K562 (cell line): Measurements from ENCODE around the gene MCRS1. TPM values are rescaled to one million over a fixed set of nuclear protein-coding genes. Genes with fewer than 3 reads are reported as not detected.
A peak's percentile ranks its signal among the peaks of the same experiment; 100 is the strongest.

Experiments
- CBX5 ChIP-seq: IDR thresholded peaks from 2 replicates; pipeline ENCODE4 v1.6.1; 2014; ENCODE audit warnings: low read depth, borderline replicate concordance
- EP300 ChIP-seq: IDR thresholded peaks from 2 replicates; pipeline ENCODE4 v1.6.1; 2012; ENCODE audit warnings: low read length, improper control_type of control experiment
- GTF2F1 ChIP-seq: IDR thresholded peaks from 2 replicates; pipeline ENCODE4 v1.6.1; 2011; ENCODE audit warnings: low read depth, low read length, improper control_type of control experiment
- HNRNPLL ChIP-seq: fragments of 200-400 bp; formaldehyde crosslinking; IDR thresholded peaks from 2 replicates; pipeline ENCODE4 v1.6.1; 2017; ENCODE audit warnings: low read length, low read depth, mild to moderate bottlenecking; ENCODE audit not compliant: poor library complexity, severe bottlenecking
- HNRNPUL1 ChIP-seq: fragments of 200-400 bp; formaldehyde crosslinking; IDR thresholded peaks from 2 replicates; pipeline ENCODE4 v1.6.1; 2017; ENCODE audit warnings: low read length
- HSF4 ChIP-seq: fragments of 250-450 bp; sonication (Bioruptor Pico); IDR thresholded peaks from 2 replicates; pipeline ENCODE4 v2.1.2; 2022; ENCODE audit warnings: mild to moderate bottlenecking, moderate library complexity, borderline replicate concordance
- KLF1 ChIP-seq: fragments of 450-650 bp; IDR thresholded peaks from 2 replicates; pipeline ENCODE4 v1.6.1; 2016; ENCODE audit warnings: missing genetic modification characterization, missing compliant biosample characterization
- NEUROD1 ChIP-seq: fragments of 150-350 bp; IDR thresholded peaks from 2 replicates; pipeline ENCODE4 v1.6.1; 2014; ENCODE audit warnings: borderline replicate concordance, low read length, low read depth; ENCODE audit not compliant: partially characterized antibody
- PHTF2 ChIP-seq: fragments of 250-450 bp; sonication (Bioruptor Pico); IDR thresholded peaks from 2 replicates; pipeline ENCODE4 v1.5.0; 2021; ENCODE audit warnings: mild to moderate bottlenecking
- PPARD ChIP-seq: fragments of 250-450 bp; sonication (Bioruptor Pico); IDR thresholded peaks from 2 replicates; pipeline ENCODE4 v1.8.0; 2022; ENCODE audit warnings: inconsistent platforms, mild to moderate bottlenecking, moderate library complexity
- PRPF4 ChIP-seq: fragments of 200-400 bp; formaldehyde crosslinking; IDR thresholded peaks from one replicate; pipeline ENCODE4 v1.6.1; 2017; ENCODE audit warnings: low read length, low read depth, mild to moderate bottlenecking; ENCODE audit not compliant: insufficient read depth, poor library complexity, severe bottlenecking
- PTBP1 ChIP-seq: fragments of 200-400 bp; formaldehyde crosslinking; IDR thresholded peaks from 2 replicates; pipeline ENCODE4 v1.6.1; 2017; ENCODE audit warnings: low read depth, low read length
- RFX1 ChIP-seq: fragments of 450-650 bp; IDR thresholded peaks from 2 replicates; pipeline ENCODE4 v1.6.1; 2016; ENCODE audit warnings: mild to moderate bottlenecking, moderate library complexity
- STAT5A ChIP-seq: IDR thresholded peaks from 2 replicates; pipeline ENCODE4 v1.6.1; 2012; ENCODE audit warnings: low read length, inconsistent platforms, borderline replicate concordance
- ZNF77 ChIP-seq: fragments of 250-450 bp; sonication (Bioruptor Pico); IDR thresholded peaks from 2 replicates; pipeline ENCODE4 v1.5.0; 2020
- polyA plus RNA-seq, 8 experiments: library from polyadenylated mRNA; depleted of rRNA in 4 of 8; stranded (reverse) in 5 of 8; unstranded in 3 of 8; fragments of >200 nt; fragmentation: Nextera tagmentation in 2 of 8; fragmentation: Illumina TruSeq in 1 of 8; extraction: Ambion mirVana in 2 of 8; extraction: Trizol in 1 of 8; gene quantifications; 2 replicates each; pipeline versions ENCODE4 v1.2.1 to v1.2.3, GENCODE V29; 2011 to 2014; ENCODE audit warnings: inconsistent platforms in 1 of 8, missing spikeins in 1 of 8
- total RNA-seq, 7 experiments: library from RNA; depleted of rRNA in 6 of 7; stranded (reverse); fragments of >200 nt in 6 of 7; fragmentation: Illumina TruSeq in 2 of 7; extraction: Trizol in 2 of 7; gene quantifications; 2 replicates each; pipeline versions ENCODE4 v1.2.1 to v1.2.3, GENCODE V29; 2011 to 2021; ENCODE audit warnings: low replicate concordance in 1 of 7
- TF ChIP-seq, protein P1 (sequence below): sonication (generic); formaldehyde crosslinking; IDR thresholded peaks from 2 replicates; pipeline ENCODE4 v1.8.1; 2023; ENCODE audit warnings: mild to moderate bottlenecking, missing genetic modification reagents
- TF ChIP-seq, protein P2 (sequence below), 2 experiments: fragments of 150-350 bp in 1 of 2; IDR thresholded peaks; 2 replicates each; pipeline ENCODE4 v1.6.1; 2012 to 2016; ENCODE audit warnings: low read depth in 2 of 2, low read length in 2 of 2, mild to moderate bottlenecking in 1 of 2, moderate library complexity in 1 of 2
- TF ChIP-seq, protein P3 (sequence below): fragments of 250-450 bp; sonication (Bioruptor Pico); IDR thresholded peaks from 2 replicates; pipeline ENCODE4 v1.8.0; 2022; ENCODE audit warnings: moderate library complexity, mild to moderate bottlenecking, inconsistent platforms
- TF ChIP-seq, protein P4 (sequence below), 2 experiments: fragments of 450-650 bp; conservative IDR thresholded peaks; 2 replicates each; pipeline ENCODE4 v1.6.1; 2017; ENCODE audit warnings: mild to moderate bottlenecking in 2 of 2, moderate library complexity in 2 of 2

MCRS1 gene
- total and polyA plus RNA-seq, 9 of the 15 experiments (the other 6 are each of a cell fraction or from before 2014, with no cell fraction given), result 50.0 to 100 (median 73.2) TPM

DNA sequence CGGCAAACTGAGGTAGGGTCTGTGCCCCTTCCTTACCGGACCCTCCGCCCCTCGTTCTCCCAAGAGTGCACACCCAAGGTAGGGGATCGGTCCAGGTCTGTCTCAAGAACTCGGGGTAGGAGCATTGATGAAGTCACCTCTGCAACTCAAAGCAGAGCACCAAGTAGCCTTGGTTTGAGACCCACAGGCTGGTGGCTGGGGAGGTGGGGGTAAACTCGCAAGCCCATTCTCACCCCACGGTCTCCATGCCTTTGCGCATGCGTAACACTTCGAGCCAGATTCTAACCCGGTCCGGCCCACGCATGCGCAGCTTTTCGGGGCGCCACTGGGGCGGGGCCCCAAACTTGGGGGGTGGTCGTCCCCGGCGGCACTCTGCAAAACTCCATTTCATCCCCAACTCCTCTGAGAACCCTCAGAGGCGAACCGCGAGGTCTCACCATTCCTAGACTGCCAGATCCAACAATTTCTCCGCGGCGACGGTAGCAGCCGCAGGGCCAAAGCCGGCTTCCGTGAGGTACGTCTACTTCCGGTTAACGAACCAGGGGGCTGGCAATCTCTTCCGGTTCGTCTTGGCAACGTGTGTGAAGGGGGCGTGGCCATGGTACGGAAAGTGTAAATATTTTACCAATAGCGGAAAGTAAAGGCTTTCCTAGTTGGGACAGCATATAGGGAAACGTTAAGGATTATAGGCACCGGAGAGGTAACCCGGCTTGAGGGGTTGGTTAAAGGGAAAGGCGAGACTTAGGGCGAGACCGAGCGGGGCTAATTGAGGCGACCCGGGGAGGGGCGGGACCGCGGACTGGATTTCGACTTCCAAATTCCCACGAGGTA, at the start of gene MCRS1 (continued):
- TF ChIP-seq, protein P1, sequence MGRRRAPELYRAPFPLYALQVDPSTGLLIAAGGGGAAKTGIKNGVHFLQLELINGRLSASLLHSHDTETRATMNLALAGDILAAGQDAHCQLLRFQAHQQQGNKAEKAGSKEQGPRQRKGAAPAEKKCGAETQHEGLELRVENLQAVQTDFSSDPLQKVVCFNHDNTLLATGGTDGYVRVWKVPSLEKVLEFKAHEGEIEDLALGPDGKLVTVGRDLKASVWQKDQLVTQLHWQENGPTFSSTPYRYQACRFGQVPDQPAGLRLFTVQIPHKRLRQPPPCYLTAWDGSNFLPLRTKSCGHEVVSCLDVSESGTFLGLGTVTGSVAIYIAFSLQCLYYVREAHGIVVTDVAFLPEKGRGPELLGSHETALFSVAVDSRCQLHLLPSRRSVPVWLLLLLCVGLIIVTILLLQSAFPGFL (CRISPR knock-in tag), result peak; percentile 41; the same call in 1 of the 2 replicates
- no peak for TF ChIP-seq STAT5A
- peak; percentile 71 for TF ChIP-seq KLF1 (tag)
- TF ChIP-seq PPARD (CRISPR knock-in tag), result no peak
- peak; percentile 73 for TF ChIP-seq RFX1
- TF ChIP-seq PTBP1, result no peak
- TF ChIP-seq NEUROD1, result no peak
- no peak for TF ChIP-seq EP300
- TF ChIP-seq ZNF77 (CRISPR knock-in tag), result no peak
- TF ChIP-seq CBX5, result no peak
- no peak for TF ChIP-seq HNRNPLL
- TF ChIP-seq, protein P2, sequence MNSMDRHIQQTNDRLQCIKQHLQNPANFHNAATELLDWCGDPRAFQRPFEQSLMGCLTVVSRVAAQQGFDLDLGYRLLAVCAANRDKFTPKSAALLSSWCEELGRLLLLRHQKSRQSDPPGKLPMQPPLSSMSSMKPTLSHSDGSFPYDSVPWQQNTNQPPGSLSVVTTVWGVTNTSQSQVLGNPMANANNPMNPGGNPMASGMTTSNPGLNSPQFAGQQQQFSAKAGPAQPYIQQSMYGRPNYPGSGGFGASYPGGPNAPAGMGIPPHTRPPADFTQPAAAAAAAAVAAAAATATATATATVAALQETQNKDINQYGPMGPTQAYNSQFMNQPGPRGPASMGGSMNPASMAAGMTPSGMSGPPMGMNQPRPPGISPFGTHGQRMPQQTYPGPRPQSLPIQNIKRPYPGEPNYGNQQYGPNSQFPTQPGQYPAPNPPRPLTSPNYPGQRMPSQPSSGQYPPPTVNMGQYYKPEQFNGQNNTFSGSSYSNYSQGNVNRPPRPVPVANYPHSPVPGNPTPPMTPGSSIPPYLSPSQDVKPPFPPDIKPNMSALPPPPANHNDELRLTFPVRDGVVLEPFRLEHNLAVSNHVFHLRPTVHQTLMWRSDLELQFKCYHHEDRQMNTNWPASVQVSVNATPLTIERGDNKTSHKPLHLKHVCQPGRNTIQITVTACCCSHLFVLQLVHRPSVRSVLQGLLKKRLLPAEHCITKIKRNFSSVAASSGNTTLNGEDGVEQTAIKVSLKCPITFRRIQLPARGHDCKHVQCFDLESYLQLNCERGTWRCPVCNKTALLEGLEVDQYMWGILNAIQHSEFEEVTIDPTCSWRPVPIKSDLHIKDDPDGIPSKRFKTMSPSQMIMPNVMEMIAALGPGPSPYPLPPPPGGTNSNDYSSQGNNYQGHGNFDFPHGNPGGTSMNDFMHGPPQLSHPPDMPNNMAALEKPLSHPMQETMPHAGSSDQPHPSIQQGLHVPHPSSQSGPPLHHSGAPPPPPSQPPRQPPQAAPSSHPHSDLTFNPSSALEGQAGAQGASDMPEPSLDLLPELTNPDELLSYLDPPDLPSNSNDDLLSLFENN (IDR thresholded peaks at IDR 0.05; ENCODE audit: low read depth in 2 of 2, low read length in 2 of 2), result no peak
- no peak for TF ChIP-seq PRPF4
- no peak for TF ChIP-seq HNRNPUL1
- no peak for TF ChIP-seq HSF4 (CRISPR knock-in tag)
- TF ChIP-seq, protein P3, sequence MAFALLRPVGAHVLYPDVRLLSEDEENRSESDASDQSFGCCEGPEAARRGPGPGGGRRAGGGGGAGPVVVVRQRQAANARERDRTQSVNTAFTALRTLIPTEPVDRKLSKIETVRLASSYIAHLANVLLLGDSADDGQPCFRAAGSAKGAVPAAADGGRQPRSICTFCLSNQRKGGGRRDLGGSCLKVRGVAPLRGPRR, result no peak
- TF ChIP-seq GTF2F1, result no peak; the same call in 1 of the 2 replicates
- TF ChIP-seq, protein P4, sequence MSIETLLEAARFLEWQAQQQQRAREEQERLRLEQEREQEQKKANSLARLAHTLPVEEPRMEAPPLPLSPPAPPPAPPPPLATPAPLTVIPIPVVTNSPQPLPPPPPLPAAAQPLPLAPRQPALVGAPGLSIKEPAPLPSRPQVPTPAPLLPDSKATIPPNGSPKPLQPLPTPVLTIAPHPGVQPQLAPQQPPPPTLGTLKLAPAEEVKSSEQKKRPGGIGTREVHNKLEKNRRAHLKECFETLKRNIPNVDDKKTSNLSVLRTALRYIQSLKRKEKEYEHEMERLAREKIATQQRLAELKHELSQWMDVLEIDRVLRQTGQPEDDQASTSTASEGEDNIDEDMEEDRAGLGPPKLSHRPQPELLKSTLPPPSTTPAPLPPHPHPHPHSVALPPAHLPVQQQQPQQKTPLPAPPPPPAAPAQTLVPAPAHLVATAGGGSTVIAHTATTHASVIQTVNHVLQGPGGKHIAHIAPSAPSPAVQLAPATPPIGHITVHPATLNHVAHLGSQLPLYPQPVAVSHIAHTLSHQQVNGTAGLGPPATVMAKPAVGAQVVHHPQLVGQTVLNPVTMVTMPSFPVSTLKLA (conservative IDR thresholded peaks at IDR 0.05), result peak; percentile 98 to 99
- TF ChIP-seq PHTF2 (CRISPR knock-in tag), result no peak
